ENCODE data around the gene NTRK1. TPM values are rescaled to one million over a fixed set of nuclear protein-coding genes. Genes with fewer than 3 reads are reported as not detected.

Gene NTRK1
- total and polyA plus RNA-seq, 4 donors: 0.15 to 0.61 (median 0.24) TPM; not detected in 1

- no peak for DNase-seq
- 47 to 64% methylated on average over 6 of the region's 6 CpGs for whole genome bisulfite sequencing, 2 donors
These were observed 40.4 kb downstream of the NTRK1 start for GRCh38 chr1:156900896-156901589.

GRCh38 chr1:156901590-156901900, 40.9 kb downstream of the NTRK1 start:
- Histone ChIP-seq H3K4me1 (ENCODE audit: control insufficient read depth in 5 of 5, insufficient read depth in 5 of 5, low read length in 5 of 5) (peaks cover 0 to 74% (median 38%) of the 10 kb centered on the region in 5 donors), H3K4me3 (no peak overlapping the region), H3K36me3 (ENCODE audit: control insufficient read depth in 4 of 4, insufficient read depth in 4 of 4, low read length in 4 of 4) (peaks cover 0 to 6% (median 3%) of the 10 kb centered on the region in 4 donors), H3K27me3 (ENCODE audit: control insufficient read depth in 3 of 3, insufficient read depth in 3 of 3, low read length in 2 of 3) (peaks cover 0 to 3% (median 0%) of the 10 kb centered on the region in 3 donors), H3K27ac (ENCODE audit: low read depth in 1 of 2, low read length in 1 of 2) (peak overlapping the region in 1 of 2 donors; percentile 3), H3K9me3 (ENCODE audit: control insufficient read depth in 4 of 4, insufficient read depth in 3 of 4, low read length in 3 of 4) (no peaks in the 10 kb centered on the region), H3K9ac (ENCODE audit: insufficient read depth in 1 of 2, low read length in 2 of 2) (no peak overlapping the region)
- DNase-seq: no peak
- ATAC-seq (ENCODE audit: insufficient read depth, low FRiP score): no peak
- TF ChIP-seq CTCF (IDR thresholded peaks at IDR 0.05; ENCODE audit: control extremely low read depth, extremely low read depth): no peak
- WGBS, 2 donors: 90 to 95% methylated on average over 4 of the region's 4 CpGs

More at GRCh38 chr1:156900896-156901589, 40.4 kb downstream of the NTRK1 start:
- no peak for ATAC-seq (ENCODE audit: insufficient read depth, low FRiP score)
- TF ChIP-seq CTCF (IDR thresholded peaks at IDR 0.05; ENCODE audit: control extremely low read depth, extremely low read depth): no peak
- Histone ChIP-seq H3K27ac (ENCODE audit: low read depth in 1 of 2, low read length in 1 of 2) (peak overlapping the region in 1 of 2 donors; percentile 3), H3K36me3 (ENCODE audit: control insufficient read depth in 4 of 4, insufficient read depth in 4 of 4, low read length in 4 of 4) (peaks cover 0 to 6% (median 2%) of the 10 kb centered on the region in 4 donors), H3K4me1 (ENCODE audit: control insufficient read depth in 5 of 5, insufficient read depth in 5 of 5, low read length in 5 of 5) (peaks cover 0 to 74% (median 38%) of the 10 kb centered on the region in 5 donors), H3K27me3 (ENCODE audit: control insufficient read depth in 3 of 3, insufficient read depth in 3 of 3, low read length in 2 of 3) (peaks cover 0 to 3% (median 0%) of the 10 kb centered on the region in 3 donors), H3K4me3 (no peak overlapping the region), H3K9ac (ENCODE audit: insufficient read depth in 1 of 2, low read length in 2 of 2) (no peak overlapping the region), H3K9me3 (ENCODE audit: control insufficient read depth in 4 of 4, insufficient read depth in 3 of 4, low read length in 3 of 4) (no peaks in the 10 kb centered on the region)

- TF ChIP-seq CTCF (IDR thresholded peaks at IDR 0.05; ENCODE audit: control extremely low read depth, extremely low read depth): no peak
- 69 to 78% methylated on average over 21 to 23 of the region's 23 CpGs for WGBS, 2 donors
- Histone ChIP-seq H3K9ac (ENCODE audit: insufficient read depth in 1 of 2, low read length in 2 of 2) (no peak overlapping the region), H3K4me3 (no peak overlapping the region), H3K27ac (ENCODE audit: low read depth in 1 of 2, low read length in 1 of 2) (peak overlapping the region in 1 of 2 donors; percentile 8), H3K9me3 (ENCODE audit: control insufficient read depth in 4 of 4, insufficient read depth in 3 of 4, low read length in 3 of 4) (no peaks in the 10 kb centered on the region), H3K4me1 (ENCODE audit: control insufficient read depth in 5 of 5, insufficient read depth in 5 of 5, low read length in 5 of 5) (peaks cover 0 to 71% (median 37%) of the 10 kb centered on the region in 5 donors), H3K36me3 (ENCODE audit: control insufficient read depth in 4 of 4, insufficient read depth in 4 of 4, low read length in 4 of 4) (peaks cover 0 to 9% (median 9%) of the 10 kb centered on the region in 4 donors), H3K27me3 (ENCODE audit: control insufficient read depth in 3 of 3, insufficient read depth in 3 of 3, low read length in 2 of 3) (peaks cover 0 to 10% (median 0%) of the 10 kb centered on the region in 3 donors)
- DNase-seq (no peak), ATAC-seq (ENCODE audit: insufficient read depth, low FRiP score) (no peak)
These were observed 41.6 kb downstream of the NTRK1 start for GRCh38 chr1:156901966-156902915.

Data from lung (tissue), 12 donors.